Loucy (cell line): ENCODE measurements around the gene SLC17A7.

Experiments
- H2AFZ ChIP-seq: fragments of 200-600 bp; sonication (generic); 2 replicates; pipeline ENCODE4 v1.6.0; 2016; ENCODE audit warnings: antibody characterized with exemption, mild to moderate bottlenecking, low read length, moderate library complexity
- H3F3A ChIP-seq: fragments of 200-600 bp; 2 replicates; pipeline ENCODE4 v1.6.0; 2016; ENCODE audit warnings: antibody characterized with exemption, low read depth, mild to moderate bottlenecking
- H3K27me3 ChIP-seq: fragments of 200-600 bp; sonication (generic); 2 replicates; pipeline ENCODE4 v1.6.1; 2014; ENCODE audit warnings: low read length, mild to moderate bottlenecking; ENCODE audit not compliant: insufficient read depth, poor library complexity, severe bottlenecking
- H3K36me3 ChIP-seq: fragments of 200-600 bp; sonication (generic); 2 replicates; pipeline ENCODE4 v1.6.1; 2016; ENCODE audit warnings: low read length; ENCODE audit not compliant: insufficient read depth
- H3K4me1 ChIP-seq: fragments of 200-600 bp; sonication (generic); 2 replicates; pipeline ENCODE4 v1.5.1; 2014; ENCODE audit warnings: low read length, mild to moderate bottlenecking; ENCODE audit not compliant: insufficient read depth, poor library complexity, severe bottlenecking
- H3K4me2 ChIP-seq: fragments of 200-600 bp; sonication (generic); 2 replicates; pipeline ENCODE4 v1.6.0; 2014; ENCODE audit warnings: antibody characterized with exemption, low read length, low read depth, mild to moderate bottlenecking; ENCODE audit not compliant: poor library complexity, severe bottlenecking
- H3K4me3 ChIP-seq: fragments of 200-600 bp; sonication (generic); 2 replicates; pipeline ENCODE4 v1.5.1; 2014; ENCODE audit warnings: low read length, mild to moderate bottlenecking, mixed read lengths; ENCODE audit not compliant: poor library complexity, severe bottlenecking
- H3K79me2 ChIP-seq: fragments of 200-600 bp; sonication (generic); 2 replicates; pipeline ENCODE4 v1.6.1; 2014; ENCODE audit warnings: low read length; ENCODE audit not compliant: insufficient read depth
- H3K9ac ChIP-seq: fragments of 200-600 bp; sonication (generic); 2 replicates; pipeline ENCODE4 v1.6.0; 2014; ENCODE audit warnings: mild to moderate bottlenecking, low read depth, low read length, moderate library complexity; ENCODE audit not compliant: poor library complexity, severe bottlenecking
- H3K9me2 ChIP-seq: fragments of 200-600 bp; sonication (generic); replicated peaks from 2 replicates; pipeline ENCODE4 v1.6.1; 2016; ENCODE audit warnings: low read depth, low read length, mixed read lengths
- H3K9me3 ChIP-seq: fragments of 200-600 bp; sonication (generic); 2 replicates; pipeline ENCODE4 v1.6.1; 2014; ENCODE audit warnings: mild to moderate bottlenecking, antibody characterized with exemption, low read length, low read depth; ENCODE audit not compliant: insufficient read depth
- H4K20me1 ChIP-seq: fragments of 200-600 bp; sonication (generic); 2 replicates; pipeline ENCODE4 v1.6.0; 2014; ENCODE audit warnings: antibody characterized with exemption, low read length, mild to moderate bottlenecking; ENCODE audit not compliant: insufficient read depth, poor library complexity, severe bottlenecking
- EZH2phosphoT487 ChIP-seq: fragments of 200-600 bp; IDR thresholded peaks from 2 replicates; pipeline ENCODE4 v1.6.1; 2018; ENCODE audit warnings: antibody characterized with exemption, mild to moderate bottlenecking, moderate library complexity, borderline replicate concordance
- TF ChIP-seq, protein P1 (sequence below): fragments of 200-600 bp; sonication (generic); conservative IDR thresholded peaks from 2 replicates; pipeline ENCODE4 v1.5.1; 2014; ENCODE audit warnings: mild to moderate bottlenecking, antibody characterized with exemption, low read length

Gene SLC17A7

GRCh38 chr19:49428547-49429451, 12.5 kb downstream of the SLC17A7 start:
- Histone ChIP-seq H2AFZ (no peak overlapping the region), H3K4me1 (peaks cover 24% of the 10 kb centered on the region), H3K36me3 (no peaks in the 10 kb centered on the region), H3K27me3 (no peaks in the 10 kb centered on the region), H3K9me3 (no peaks in the 10 kb centered on the region), H4K20me1 (no peaks in the 10 kb centered on the region), H3K9ac (no peak overlapping the region), H3F3A (no peaks in the 10 kb centered on the region), H3K4me2 (no peak overlapping the region), H3K79me2 (no peaks in the 10 kb centered on the region), H3K9me2 (no peaks in the 10 kb centered on the region), H3K4me3 (no peak overlapping the region)
- TF ChIP-seq, protein P1, sequence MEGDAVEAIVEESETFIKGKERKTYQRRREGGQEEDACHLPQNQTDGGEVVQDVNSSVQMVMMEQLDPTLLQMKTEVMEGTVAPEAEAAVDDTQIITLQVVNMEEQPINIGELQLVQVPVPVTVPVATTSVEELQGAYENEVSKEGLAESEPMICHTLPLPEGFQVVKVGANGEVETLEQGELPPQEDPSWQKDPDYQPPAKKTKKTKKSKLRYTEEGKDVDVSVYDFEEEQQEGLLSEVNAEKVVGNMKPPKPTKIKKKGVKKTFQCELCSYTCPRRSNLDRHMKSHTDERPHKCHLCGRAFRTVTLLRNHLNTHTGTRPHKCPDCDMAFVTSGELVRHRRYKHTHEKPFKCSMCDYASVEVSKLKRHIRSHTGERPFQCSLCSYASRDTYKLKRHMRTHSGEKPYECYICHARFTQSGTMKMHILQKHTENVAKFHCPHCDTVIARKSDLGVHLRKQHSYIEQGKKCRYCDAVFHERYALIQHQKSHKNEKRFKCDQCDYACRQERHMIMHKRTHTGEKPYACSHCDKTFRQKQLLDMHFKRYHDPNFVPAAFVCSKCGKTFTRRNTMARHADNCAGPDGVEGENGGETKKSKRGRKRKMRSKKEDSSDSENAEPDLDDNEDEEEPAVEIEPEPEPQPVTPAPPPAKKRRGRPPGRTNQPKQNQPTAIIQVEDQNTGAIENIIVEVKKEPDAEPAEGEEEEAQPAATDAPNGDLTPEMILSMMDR = no peak
- TF ChIP-seq EZH2phosphoT487 = no peak

- no peaks in the 10 kb centered on the region for H3K36me3 ChIP-seq
- H3K4me3 ChIP-seq = no peak overlapping the region
- no peaks in the 10 kb centered on the region for H3K9me3 ChIP-seq
- H3K9me2 ChIP-seq = no peaks in the 10 kb centered on the region
- no peaks in the 10 kb centered on the region for H3K27me3 ChIP-seq
- no peak overlapping the region for H3K9ac ChIP-seq
- no peaks in the 10 kb centered on the region for H3F3A ChIP-seq
- H4K20me1 ChIP-seq = no peaks in the 10 kb centered on the region
- peaks cover 32% of the 10 kb centered on the region for H3K4me1 ChIP-seq
- no peaks in the 10 kb centered on the region for H3K79me2 ChIP-seq
- H2AFZ ChIP-seq = no peak overlapping the region
- no peak for TF ChIP-seq EZH2phosphoT487
- TF ChIP-seq, protein P1 = no peak
- H3K4me2 ChIP-seq = no peak overlapping the region
These were observed 13.3 kb downstream of the SLC17A7 start for GRCh38 chr19:49427855-49428546.

DNA sequence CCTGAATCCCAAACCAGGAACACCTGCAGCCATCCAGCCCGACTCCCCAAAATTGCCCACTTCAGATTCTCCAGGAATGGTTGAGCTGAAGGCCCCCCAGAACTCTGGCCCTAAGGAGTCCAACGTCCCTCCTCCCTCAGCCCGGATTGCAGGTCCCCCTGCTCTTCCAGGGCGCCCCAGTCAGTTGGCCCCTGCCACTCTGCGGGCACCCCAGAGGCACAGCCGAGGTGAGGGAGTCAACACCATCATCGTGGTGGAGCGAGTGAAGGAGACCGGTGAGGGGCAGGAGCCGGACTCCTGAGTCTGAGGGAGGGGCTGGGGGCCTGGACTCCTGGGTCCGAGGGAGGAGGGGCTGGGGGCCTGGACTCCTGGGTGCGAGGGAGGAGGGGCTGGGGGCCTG, 14.0 kb downstream of the SLC17A7 start:
- H3F3A ChIP-seq = no peaks in the 10 kb centered on the region
- H3K27me3 ChIP-seq = no peaks in the 10 kb centered on the region
- H3K9me3 ChIP-seq = no peaks in the 10 kb centered on the region
- no peaks in the 10 kb centered on the region for H4K20me1 ChIP-seq
- no peak overlapping the region for H3K9ac ChIP-seq
- no peak for TF ChIP-seq EZH2phosphoT487
- TF ChIP-seq, protein P1 = no peak
- H3K79me2 ChIP-seq = no peaks in the 10 kb centered on the region
- H3K36me3 ChIP-seq = no peaks in the 10 kb centered on the region
- H3K9me2 ChIP-seq = no peaks in the 10 kb centered on the region
- peaks cover 35% of the 10 kb centered on the region for H3K4me1 ChIP-seq
- no peak overlapping the region for H3K4me3 ChIP-seq
- no peak overlapping the region for H3K4me2 ChIP-seq
- no peak overlapping the region for H2AFZ ChIP-seq
